ENCODE measurements around the gene UNC5C.

GRCh38 chr4:95156452-95156765 is 392.4 kb downstream of the UNC5C start:
- no peak for TF ChIP-seq FOSL2 (IDR thresholded peaks at IDR 0.05; ENCODE audit: borderline replicate concordance, low read depth)
- TF ChIP-seq CHD2 (IDR thresholded peaks at IDR 0.05; ENCODE audit: low read length, partially characterized antibody): no peak
- no peak for TF ChIP-seq GABPA (IDR thresholded peaks at IDR 0.05; ENCODE audit: low read depth)
- no peak for TF ChIP-seq CTCF (IDR thresholded peaks at IDR 0.05)
- TF ChIP-seq POLR2AphosphoS5 (IDR thresholded peaks at IDR 0.05; ENCODE audit: low read depth, low read length): no peak
- no peak for TF ChIP-seq USF2 (IDR thresholded peaks at IDR 0.05; ENCODE audit: borderline replicate concordance, low read depth, low read length)
- TF ChIP-seq TEAD4 (IDR thresholded peaks at IDR 0.05; ENCODE audit: borderline replicate concordance, insufficient read depth): no peak
- no peak for TF ChIP-seq RXRA (IDR thresholded peaks at IDR 0.05; ENCODE audit: borderline replicate concordance, low read depth)
- no peak for TF ChIP-seq REST (IDR thresholded peaks at IDR 0.05; ENCODE audit: low read depth, low read length)
- no peak for TF ChIP-seq EZH2phosphoT487 (IDR thresholded peaks at IDR 0.05; ENCODE audit: borderline replicate concordance, low read depth)
- TF ChIP-seq EP300 (IDR thresholded peaks at IDR 0.05; ENCODE audit: borderline replicate concordance in 1 of 2, low read depth in 1 of 2, low read length in 1 of 2): no peak
- no peak for TF ChIP-seq MAX (IDR thresholded peaks at IDR 0.05; ENCODE audit: low read depth)
- no peak for TF ChIP-seq RFX5 (IDR thresholded peaks at IDR 0.05; ENCODE audit: low read length)
- TF ChIP-seq TCF12 (IDR thresholded peaks at IDR 0.05): no peak
